HCT116 (cell line): Measurements from ENCODE around the gene ZNF618. TPM values are rescaled to one million over a fixed set of nuclear protein-coding genes. Genes with fewer than 3 reads are reported as not detected.

ENCODE experiments used
- ATAC-seq: fragments of 200-7000 bp; cut with Tn5 transposase; 2 replicates; pipeline ENCODE4 v1.9.1; 2020; ENCODE audit warnings: mild to moderate bottlenecking, moderate library complexity
- BruUV-seq: library from RNA; stranded (reverse); fragments of 400-500 nt; replicated peaks from 2 replicates; lab custom pipeline; 2021; lab: Mats Ljungman, UMichigan
- CTCF ChIA-PET: fragments of 300-600 bp; sonication (Branson Sonifier 250); formaldehyde crosslinking; loops from one replicate; lab custom pipeline; 2021; ENCODE audit warnings: antibody characterized with exemption; lab: Charles Lee
- POLR2A ChIA-PET: fragments of 300-600, 350-600 bp; sonication (Branson Sonifier 250); formaldehyde crosslinking; loops from one replicate; lab custom pipeline; 2021; ENCODE audit warnings: antibody characterized with exemption; lab: Charles Lee
- RAD21 ChIA-PET, 2 experiments: fragments of 300-600 bp; sonication (Branson Sonifier 250); formaldehyde crosslinking; loops; one replicate each; lab custom pipeline; 2023; ENCODE audit warnings: low total read pairs in 2 of 2; ENCODE audit not compliant: uncharacterized antibody in 2 of 2, unreplicated experiment in 2 of 2, low non-redundant PET in 1 of 2; lab: Charles Lee
- DNase-seq: peaks from one replicate; pipeline ENCODE4 v3.0.0-alpha.2; 2010; ENCODE audit warnings: low read depth, low spot score
- H2AFZ ChIP-seq: fragments of 200-600 bp; shearing (Covaris generic), sonication (generic); 2 replicates; pipeline ENCODE4 v1.6.1; 2017; ENCODE audit warnings: low read depth, mixed run types, mixed read lengths, antibody characterized with exemption, low read length; ENCODE audit not compliant: poor library complexity, severe bottlenecking
- H3K27ac ChIP-seq: 2 replicates; pipeline ENCODE4 v1.5.1; 2012; ENCODE audit warnings: low read depth, low read length
- H3K27me3 ChIP-seq: fragments of 200-600 bp; sonication (generic); 2 replicates; pipeline ENCODE4 v1.6.1; 2016; ENCODE audit warnings: mixed run types, low read length, mixed read lengths; ENCODE audit not compliant: insufficient read depth
- H3K36me3 ChIP-seq, 2 experiments: fragments of 200-500 bp in 1 of 2; fragments of 200-600 bp in 1 of 2; sonication (Bioruptor generic) in 1 of 2; sonication (generic) in 1 of 2; 2 replicates each; pipeline versions ENCODE4 v1.5.1 to v1.6.1; 2014 to 2016; ENCODE audit warnings: low read length in 2 of 2, inconsistent platforms in 1 of 2, mixed read lengths in 1 of 2, mixed run types in 1 of 2; ENCODE audit not compliant: insufficient read depth in 2 of 2, control insufficient read depth in 1 of 2
- H3K4me1 ChIP-seq, 2 experiments: fragments of 200-600 bp in 1 of 2; sonication (generic) in 1 of 2; 2 replicates each; pipeline versions ENCODE4 v1.5.1 to v1.6.1; 2012 to 2017; ENCODE audit warnings: low read length in 2 of 2, inconsistent platforms in 1 of 2, mild to moderate bottlenecking in 1 of 2, mixed read lengths in 1 of 2, mixed run types in 1 of 2, moderate library complexity in 1 of 2; ENCODE audit not compliant: insufficient read depth in 2 of 2, control insufficient read depth in 1 of 2
- H3K4me2 ChIP-seq: fragments of 200-600 bp; sonication (generic); 2 replicates; pipeline ENCODE4 v1.6.1; 2017; ENCODE audit warnings: mixed run types, low read length, mixed read lengths
- H3K4me3 ChIP-seq, 2 experiments: fragments of 200-600 bp in 1 of 2; sonication (generic) in 1 of 2; replicated peaks in 1 of 2; 2 replicates each; pipeline ENCODE4 v1.5.1; 2011 to 2016; ENCODE audit warnings: low read length in 2 of 2, control low read depth in 1 of 2, low read depth in 1 of 2, mild to moderate bottlenecking in 1 of 2, mixed read lengths in 1 of 2, mixed run types in 1 of 2
- H3K79me2 ChIP-seq: fragments of 200-600 bp; sonication (generic); 2 replicates; pipeline ENCODE4 v1.6.1; 2017; ENCODE audit warnings: mild to moderate bottlenecking, mixed run types, low read length, moderate library complexity, mixed read lengths; ENCODE audit not compliant: insufficient read depth
- H3K9ac ChIP-seq: fragments of 200-600 bp; sonication (generic); 2 replicates; pipeline ENCODE4 v1.6.1; 2016; ENCODE audit warnings: low read length, mixed read lengths
- H3K9me2 ChIP-seq: fragments of 200-600 bp; sonication (generic), shearing (Covaris generic); 2 replicates; pipeline ENCODE4 v1.6.1; 2017; ENCODE audit warnings: mixed run types, mild to moderate bottlenecking, moderate library complexity; ENCODE audit not compliant: insufficient read depth
- H3K9me3 ChIP-seq, 2 experiments: fragments of 200-500 bp in 1 of 2; fragments of 200-600 bp in 1 of 2; sonication (Bioruptor generic) in 1 of 2; sonication (generic) in 1 of 2; 2 replicates each; pipeline ENCODE4 v1.6.1; 2014 to 2017; ENCODE audit warnings: low read length in 2 of 2, mixed read lengths in 2 of 2, inconsistent platforms in 1 of 2, low read depth in 1 of 2, mild to moderate bottlenecking in 1 of 2, mixed run types in 1 of 2, moderate library complexity in 1 of 2; ENCODE audit not compliant: control insufficient read depth in 1 of 2, insufficient read depth in 1 of 2
- H4K20me1 ChIP-seq: fragments of 200-600 bp; sonication (generic), shearing (Covaris generic); 2 replicates; pipeline ENCODE4 v1.6.1; 2017; ENCODE audit warnings: mixed run types, mild to moderate bottlenecking, moderate library complexity; ENCODE audit not compliant: insufficient read depth
- ATF3 ChIP-seq: IDR thresholded peaks from 2 replicates; pipeline ENCODE4 v1.6.1; 2012
- CBX3 ChIP-seq: IDR thresholded peaks from 2 replicates; pipeline ENCODE4 v1.6.1; 2012; ENCODE audit warnings: low read depth
- CTCF ChIP-seq, 3 experiments: fragments of 200-600 bp in 1 of 3; sonication (generic) in 1 of 3; IDR thresholded peaks in 2 of 3; conservative IDR thresholded peaks in 1 of 3; 2 replicates each; pipeline ENCODE4 v1.5.1; 2012 to 2017; ENCODE audit warnings: low read depth in 2 of 3, low read length in 2 of 3, antibody characterized with exemption in 1 of 3, borderline replicate concordance in 1 of 3, control low read depth in 1 of 3, mild to moderate bottlenecking in 1 of 3, mixed read lengths in 1 of 3, mixed run types in 1 of 3, moderate library complexity in 1 of 3; ENCODE audit not compliant: insufficient read depth in 1 of 3
- ELF1 ChIP-seq: IDR thresholded peaks from 2 replicates; pipeline ENCODE4 v1.6.1; 2012; ENCODE audit warnings: low read depth, borderline replicate concordance
- EZH2 ChIP-seq: fragments of 200-600 bp; sonication (generic); IDR thresholded peaks from 2 replicates; pipeline ENCODE4 v1.6.1; 2017; ENCODE audit warnings: antibody characterized with exemption, mixed run types
- EZH2phosphoT487 ChIP-seq: fragments of 200-600 bp; IDR thresholded peaks from 2 replicates; pipeline ENCODE4 v1.6.1; 2018; ENCODE audit warnings: antibody characterized with exemption, borderline replicate concordance
- FOSL1 ChIP-seq: IDR thresholded peaks from 2 replicates; pipeline ENCODE4 v1.6.1; 2012; ENCODE audit warnings: low read depth
- POLR2AphosphoS5 ChIP-seq: IDR thresholded peaks from 2 replicates; pipeline ENCODE4 v1.6.1; 2011; ENCODE audit warnings: mild to moderate bottlenecking, low read depth, low read length, moderate library complexity
- SRF ChIP-seq: IDR thresholded peaks from 2 replicates; pipeline ENCODE4 v1.6.1; 2012; ENCODE audit warnings: low read depth
- ZBTB33 ChIP-seq: IDR thresholded peaks from 2 replicates; pipeline ENCODE4 v1.6.1; 2011; ENCODE audit warnings: mild to moderate bottlenecking, low read length, moderate library complexity; ENCODE audit not compliant: insufficient replicate concordance; ENCODE audit errors: extremely low read depth
- ZFX ChIP-seq: fragments of 450-650 bp; IDR thresholded peaks from 2 replicates; pipeline ENCODE4 v1.6.1; 2017
- ZNF274 ChIP-seq: fragments of 200-500 bp; sonication (Bioruptor generic); IDR thresholded peaks from 2 replicates; pipeline ENCODE4 v1.6.1; 2014; ENCODE audit warnings: mild to moderate bottlenecking, low read depth, low read length, inconsistent platforms
- intact Hi-C: fragments of 100-400 bp; cut with micrococcal nuclease; formaldehyde crosslinking; loops from 2 replicates; pipeline ENCODE4 v1.10.0; 2022
- total RNA-seq: library from RNA; stranded (reverse); gene quantifications from one replicate; pipeline ENCODE4 v1.2.1, GENCODE V29; 2021; ENCODE audit not compliant: unreplicated experiment

The ZNF618 gene
- total RNA-seq, 1 experiment from 2014 or later = 13.5 TPM

DNA sequence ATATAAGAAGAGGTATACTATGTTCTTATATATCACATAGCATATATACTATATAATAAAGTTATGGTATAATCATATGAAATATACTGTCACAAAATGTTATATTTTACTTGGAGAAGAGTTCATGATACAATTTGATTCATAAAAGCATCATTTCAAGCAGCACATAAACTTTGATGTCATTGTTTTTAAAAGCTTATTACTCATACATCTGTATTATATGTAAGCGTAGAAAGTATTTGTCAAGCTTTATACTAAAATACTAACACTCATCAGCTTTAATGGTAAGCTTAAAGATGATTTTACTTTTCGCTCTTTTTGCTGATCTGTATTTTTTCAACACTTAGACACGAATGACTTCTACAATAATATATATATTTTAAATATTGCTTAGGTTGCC is 34.0 kb upstream of the ZNF618 start:
- Histone ChIP-seq H3K9me2 (no peaks in the 10 kb centered on the region; the same call in 1 of the 2 replicates), H4K20me1 (no peaks in the 10 kb centered on the region), H3K36me3 (no peaks in the 10 kb centered on the region), H3K9me3 (no peaks in the 10 kb centered on the region; a peak in 1 of 4 replicates), H3K4me2 (no peak overlapping the region), H3K4me1 (no peaks in the 10 kb centered on the region), H3K27me3 (no peaks in the 10 kb centered on the region), H2AFZ (no peak overlapping the region), H3K27ac (no peak overlapping the region), H3K79me2 (no peaks in the 10 kb centered on the region), H3K9ac (no peak overlapping the region), H3K4me3 (no peak overlapping the region)
- POLR2A ChIA-PET = no interaction called here
- RAD21 ChIA-PET = no interaction called here
- CTCF ChIA-PET = no interaction called here
- intact Hi-C loops = no loop called here
- ATAC-seq (no peak), DNase-seq (no peak)
- TF ChIP-seq ELF1 (no peak), ZNF274 (no peak), ZFX (no peak), ATF3 (no peak), CBX3 (no peak), SRF (no peak), EZH2phosphoT487 (no peak), ZBTB33 (no peak), FOSL1 (no peak), EZH2 (no peak), CTCF (IDR thresholded peaks at IDR 0.05 in 2 of 3, conservative IDR thresholded peaks at IDR 0.05 in 1 of 3; ENCODE audit: borderline replicate concordance in 1 of 3, insufficient read depth in 1 of 3, low read depth in 2 of 3, low read length in 2 of 3) (no peak), POLR2AphosphoS5 (no peak)
- BruUV-seq = no TSS peak
